Measurements from ENCODE around the gene ZNF692.
"Not testable (repeated sequence)": the region's sequence is repeated elsewhere in the genome, so short reads cannot be mapped to it uniquely, and the experiment has no call there.

Gene ZNF692

GRCh38 chr1:248837045-248837780 lies 21.7 kb downstream of the ZNF692 start:
- H3K4me3 ChIP-seq (ENCODE audit: low read depth, low read length) = peak overlapping the region; percentile 100
- TF ChIP-seq, protein P1, sequence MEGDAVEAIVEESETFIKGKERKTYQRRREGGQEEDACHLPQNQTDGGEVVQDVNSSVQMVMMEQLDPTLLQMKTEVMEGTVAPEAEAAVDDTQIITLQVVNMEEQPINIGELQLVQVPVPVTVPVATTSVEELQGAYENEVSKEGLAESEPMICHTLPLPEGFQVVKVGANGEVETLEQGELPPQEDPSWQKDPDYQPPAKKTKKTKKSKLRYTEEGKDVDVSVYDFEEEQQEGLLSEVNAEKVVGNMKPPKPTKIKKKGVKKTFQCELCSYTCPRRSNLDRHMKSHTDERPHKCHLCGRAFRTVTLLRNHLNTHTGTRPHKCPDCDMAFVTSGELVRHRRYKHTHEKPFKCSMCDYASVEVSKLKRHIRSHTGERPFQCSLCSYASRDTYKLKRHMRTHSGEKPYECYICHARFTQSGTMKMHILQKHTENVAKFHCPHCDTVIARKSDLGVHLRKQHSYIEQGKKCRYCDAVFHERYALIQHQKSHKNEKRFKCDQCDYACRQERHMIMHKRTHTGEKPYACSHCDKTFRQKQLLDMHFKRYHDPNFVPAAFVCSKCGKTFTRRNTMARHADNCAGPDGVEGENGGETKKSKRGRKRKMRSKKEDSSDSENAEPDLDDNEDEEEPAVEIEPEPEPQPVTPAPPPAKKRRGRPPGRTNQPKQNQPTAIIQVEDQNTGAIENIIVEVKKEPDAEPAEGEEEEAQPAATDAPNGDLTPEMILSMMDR (IDR thresholded peaks at IDR 0.05; ENCODE audit: borderline replicate concordance, insufficient read depth, low read depth, low read length) = no peak

DNA sequence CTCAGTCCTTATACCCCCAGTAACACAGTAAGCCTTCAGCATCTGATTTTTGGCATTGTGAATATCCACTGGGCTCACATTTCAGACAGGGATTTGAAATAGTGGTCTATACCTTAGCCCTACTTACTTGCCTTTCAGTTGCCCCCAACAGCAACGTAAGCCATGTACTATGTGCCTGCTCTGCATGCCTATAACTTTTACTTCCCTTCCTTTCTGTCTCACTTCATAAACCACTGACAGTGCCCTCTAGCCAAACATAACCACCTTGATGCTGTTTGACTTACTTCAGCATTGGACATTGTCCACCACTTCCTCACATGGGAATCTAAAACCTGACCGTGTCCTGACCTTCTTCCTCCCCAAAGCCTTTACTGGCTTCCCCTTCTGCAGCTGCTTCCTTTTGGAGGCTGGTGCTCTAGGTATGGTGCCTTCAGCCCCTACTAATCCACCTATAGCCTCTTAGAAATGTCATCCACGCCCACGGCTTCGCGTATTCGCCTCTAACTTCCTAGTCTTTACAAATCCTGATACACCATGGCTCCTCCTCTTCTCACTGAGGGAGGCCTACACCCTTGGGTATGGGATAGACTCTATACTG lies 24.4 kb downstream of the ZNF692 start:
- TF ChIP-seq, protein P1 (IDR thresholded peaks at IDR 0.05; ENCODE audit: borderline replicate concordance, insufficient read depth, low read depth, low read length) = no peak
- H3K4me3 ChIP-seq (ENCODE audit: low read depth, low read length) = no peak overlapping the region

DNA sequence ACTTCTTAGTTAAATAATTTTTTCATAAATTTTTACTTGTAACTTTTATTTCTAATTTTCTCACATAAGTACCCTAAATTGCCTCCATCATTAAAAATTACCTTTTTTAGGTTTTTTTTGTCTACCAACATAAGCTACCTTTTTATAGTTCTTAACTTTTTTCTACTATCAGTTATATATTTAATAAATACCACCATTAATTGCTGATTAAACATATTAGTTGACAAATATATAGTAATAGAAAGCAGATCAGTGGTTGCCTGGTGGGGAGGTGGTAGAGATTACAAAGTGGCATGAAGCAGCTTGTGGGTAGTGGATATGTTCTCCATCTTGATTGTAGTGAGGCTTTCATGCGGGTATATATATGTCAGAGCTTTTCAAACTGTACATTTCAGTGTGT lies 27.0 kb downstream of the ZNF692 start:
- TF ChIP-seq, protein P1 (IDR thresholded peaks at IDR 0.05; ENCODE audit: borderline replicate concordance, insufficient read depth, low read depth, low read length) = no peak
- H3K4me3 ChIP-seq (ENCODE audit: low read depth, low read length) = no peak overlapping the region

DNA sequence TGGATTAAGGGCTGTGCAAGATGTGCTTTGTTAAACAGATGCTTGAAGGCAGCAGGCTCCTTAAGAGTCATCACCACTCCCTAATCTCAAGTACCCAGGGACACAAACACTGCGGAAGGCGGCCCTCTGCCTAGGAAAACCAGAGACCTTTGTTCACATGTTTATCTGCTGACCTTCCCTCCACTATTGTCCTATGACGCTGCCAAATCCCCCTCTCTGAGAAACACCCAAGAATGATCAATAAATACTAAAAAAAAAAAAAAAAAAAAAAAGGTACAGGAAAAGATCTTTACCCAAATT lies 28.2 kb downstream of the ZNF692 start:
- H3K4me3 ChIP-seq (ENCODE audit: low read depth, low read length) = not testable (repeated sequence)

DNA sequence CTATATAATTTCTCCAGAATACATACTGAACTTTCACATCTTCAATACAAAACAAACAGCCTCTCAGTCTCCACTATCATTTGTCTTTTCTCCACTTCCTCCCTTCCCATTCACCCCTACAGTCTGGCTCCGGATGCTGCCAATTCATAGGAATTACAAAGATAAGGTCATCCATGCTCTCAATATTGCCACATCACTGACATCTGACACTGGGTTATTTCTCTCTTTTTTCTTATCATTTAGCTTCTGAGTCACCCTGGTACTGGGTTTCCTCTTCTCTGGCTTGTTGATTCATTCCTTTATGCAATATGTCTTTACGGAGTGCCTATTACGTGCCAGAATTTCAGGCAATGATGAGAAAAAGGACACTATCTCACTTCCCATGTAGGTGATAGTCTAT lies 30.0 kb downstream of the ZNF692 start:
- TF ChIP-seq, protein P1 (IDR thresholded peaks at IDR 0.05; ENCODE audit: borderline replicate concordance, insufficient read depth, low read depth, low read length) = no peak
- no peak overlapping the region for H3K4me3 ChIP-seq (ENCODE audit: low read depth, low read length)

DNA sequence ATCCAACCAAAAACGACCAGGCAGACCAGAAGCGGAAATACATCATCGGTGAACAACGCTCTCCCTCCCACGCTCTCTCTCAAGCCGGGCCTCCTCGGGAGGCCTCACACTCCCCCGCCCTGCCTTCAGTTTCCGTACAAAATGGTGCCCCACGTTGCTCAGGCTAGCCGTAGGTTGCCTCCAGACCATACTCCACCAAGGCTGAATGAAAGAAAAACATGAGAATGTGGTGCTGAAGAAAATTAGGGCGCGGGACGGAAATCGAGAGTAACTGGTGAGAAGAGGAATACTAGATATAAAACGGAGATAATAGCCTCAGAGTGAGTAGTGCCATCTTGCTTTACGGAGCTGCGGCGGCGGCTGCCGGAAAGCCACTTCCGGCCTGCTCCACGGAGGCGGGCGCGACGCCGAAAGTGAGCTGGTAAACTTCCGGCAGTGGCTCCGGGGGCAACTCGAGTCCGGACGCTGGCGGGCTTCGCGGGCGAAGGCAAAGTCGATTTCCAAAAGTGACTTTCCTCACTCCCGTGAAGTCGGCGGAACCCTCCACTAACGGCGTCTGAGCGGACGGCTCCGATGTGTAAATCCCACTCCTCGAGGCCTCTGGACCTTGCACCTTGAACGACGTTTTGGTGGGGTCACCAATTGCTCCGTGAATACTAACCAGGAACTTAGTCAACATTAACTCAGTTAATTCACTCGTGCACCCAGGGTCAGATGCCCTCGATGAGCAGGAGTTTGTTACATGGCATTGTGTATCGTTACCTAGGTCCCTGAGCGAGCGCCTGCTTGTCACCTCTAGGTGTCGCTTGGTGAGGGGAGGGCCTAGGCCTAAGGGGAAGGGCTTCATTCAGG lies 32.8 kb downstream of the ZNF692 start, which contains the start of gene SH3BP5L:
TSS of gene SH3BP5L (minus strand) at position 7 of the 852 bp plus-strand sequence. CDS start 980 bp downstream, outside the sequence.
- TF ChIP-seq, protein P1 (IDR thresholded peaks at IDR 0.05; ENCODE audit: borderline replicate concordance, insufficient read depth, low read depth, low read length) = peak; percentile 76
- peak within 1 kb of the TSS; percentile 86 for H3K4me3 ChIP-seq (ENCODE audit: low read depth, low read length)

DNA sequence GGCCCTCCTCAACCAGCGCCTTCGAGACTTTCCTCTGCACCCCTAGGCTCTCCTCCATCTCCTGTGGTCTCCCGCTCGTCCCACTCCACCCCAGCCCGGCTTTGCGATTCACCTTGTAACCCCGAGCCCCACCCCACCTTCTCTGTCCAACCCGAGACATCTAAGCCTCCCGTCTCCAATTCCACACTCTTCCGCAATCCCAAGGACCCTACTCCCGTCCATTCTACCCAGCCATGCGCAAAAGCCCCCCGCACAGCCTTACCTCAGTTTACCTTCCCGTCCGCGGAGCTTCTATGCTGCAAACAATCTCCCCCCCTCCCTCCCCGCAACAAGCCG lies 33.3 kb downstream of the ZNF692 start:
- H3K4me3 ChIP-seq (ENCODE audit: low read depth, low read length) = peak overlapping the region; percentile 86

More for the DNA sequence above, 33.3 kb downstream of the ZNF692 start:
- TF ChIP-seq, protein P1 (IDR thresholded peaks at IDR 0.05; ENCODE audit: borderline replicate concordance, insufficient read depth, low read depth, low read length) = no peak

Measured in GM12875 (cell line).